GM12865 (cell line): ENCODE measurements around the gene GALNT10.
A peak's percentile ranks its signal among the peaks of the same experiment; 100 is the strongest.

ENCODE experiments used
- DNase-seq: peaks from one replicate; pipeline ENCODE4 v3.0.0; 2010; ENCODE audit warnings: low read depth
- H3K4me3 ChIP-seq: 2 replicates; pipeline ENCODE4 v1.5.1; 2011; ENCODE audit warnings: mild to moderate bottlenecking, low read depth, low read length, control low read depth
- TF ChIP-seq, protein P1 (sequence below): IDR thresholded peaks from 2 replicates; pipeline ENCODE4 v1.5.1; 2011; ENCODE audit warnings: low read length, control low read depth, low read depth, inconsistent platforms; ENCODE audit not compliant: insufficient read depth; ENCODE audit errors: missing control alignments

Gene GALNT10

DNA sequence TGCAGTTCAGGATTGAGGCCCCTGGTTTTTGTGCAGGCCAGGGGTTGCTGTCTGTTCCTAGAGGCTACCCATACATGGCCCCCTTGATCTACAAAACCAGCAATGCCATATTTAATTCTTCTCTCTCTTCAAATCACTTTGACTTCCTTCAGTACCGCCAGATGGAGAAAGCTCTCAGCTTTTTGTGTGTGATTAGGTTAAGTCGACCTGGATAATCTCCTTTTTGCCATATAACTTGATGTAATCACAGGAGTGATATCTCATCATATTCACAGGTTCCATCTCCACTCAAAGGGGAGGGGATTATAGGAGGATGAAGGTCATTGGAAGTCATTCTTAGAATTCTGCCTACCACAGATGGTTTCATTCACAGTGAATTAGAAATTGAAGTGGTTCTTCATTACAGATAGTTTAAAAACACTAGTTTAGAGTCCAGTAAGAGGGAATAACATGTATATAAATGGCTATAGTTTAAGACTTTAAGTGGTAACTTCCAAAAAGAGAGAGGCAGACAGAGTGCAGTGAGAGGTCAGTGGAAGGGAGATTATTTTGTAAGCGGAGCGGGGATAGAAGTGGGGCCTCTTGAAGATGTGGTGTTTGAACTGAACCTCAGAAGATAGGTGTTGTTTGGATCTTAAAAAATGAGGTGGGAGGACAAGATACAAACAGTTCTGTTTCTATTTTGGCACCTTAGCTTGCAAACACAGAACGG is 85.9 kb downstream of the GALNT10 start:
- DNase-seq: no peak
- TF ChIP-seq, protein P1, sequence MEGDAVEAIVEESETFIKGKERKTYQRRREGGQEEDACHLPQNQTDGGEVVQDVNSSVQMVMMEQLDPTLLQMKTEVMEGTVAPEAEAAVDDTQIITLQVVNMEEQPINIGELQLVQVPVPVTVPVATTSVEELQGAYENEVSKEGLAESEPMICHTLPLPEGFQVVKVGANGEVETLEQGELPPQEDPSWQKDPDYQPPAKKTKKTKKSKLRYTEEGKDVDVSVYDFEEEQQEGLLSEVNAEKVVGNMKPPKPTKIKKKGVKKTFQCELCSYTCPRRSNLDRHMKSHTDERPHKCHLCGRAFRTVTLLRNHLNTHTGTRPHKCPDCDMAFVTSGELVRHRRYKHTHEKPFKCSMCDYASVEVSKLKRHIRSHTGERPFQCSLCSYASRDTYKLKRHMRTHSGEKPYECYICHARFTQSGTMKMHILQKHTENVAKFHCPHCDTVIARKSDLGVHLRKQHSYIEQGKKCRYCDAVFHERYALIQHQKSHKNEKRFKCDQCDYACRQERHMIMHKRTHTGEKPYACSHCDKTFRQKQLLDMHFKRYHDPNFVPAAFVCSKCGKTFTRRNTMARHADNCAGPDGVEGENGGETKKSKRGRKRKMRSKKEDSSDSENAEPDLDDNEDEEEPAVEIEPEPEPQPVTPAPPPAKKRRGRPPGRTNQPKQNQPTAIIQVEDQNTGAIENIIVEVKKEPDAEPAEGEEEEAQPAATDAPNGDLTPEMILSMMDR: no peak
- H3K4me3 ChIP-seq: no peak overlapping the region

DNA sequence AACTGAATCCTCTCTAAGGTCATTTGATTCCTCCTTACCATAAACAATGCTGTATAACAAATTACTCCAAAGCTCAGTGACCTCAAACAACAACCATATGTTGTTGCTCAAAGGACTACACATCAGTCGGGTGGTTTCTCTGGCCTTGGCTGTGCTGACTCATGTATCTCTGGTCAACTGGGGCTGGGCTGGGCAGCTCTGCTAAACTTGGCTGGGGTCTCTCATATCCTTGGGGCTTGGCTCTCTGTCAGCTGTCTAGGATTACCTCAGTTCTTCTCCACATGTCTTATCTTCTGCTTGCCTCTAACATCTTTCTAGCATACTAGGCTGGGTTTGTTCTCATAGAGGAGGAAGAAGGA is 86.4 kb downstream of the GALNT10 start:
- DNase-seq: no peak
- TF ChIP-seq, protein P1: no peak
- H3K4me3 ChIP-seq: no peak overlapping the region

DNA sequence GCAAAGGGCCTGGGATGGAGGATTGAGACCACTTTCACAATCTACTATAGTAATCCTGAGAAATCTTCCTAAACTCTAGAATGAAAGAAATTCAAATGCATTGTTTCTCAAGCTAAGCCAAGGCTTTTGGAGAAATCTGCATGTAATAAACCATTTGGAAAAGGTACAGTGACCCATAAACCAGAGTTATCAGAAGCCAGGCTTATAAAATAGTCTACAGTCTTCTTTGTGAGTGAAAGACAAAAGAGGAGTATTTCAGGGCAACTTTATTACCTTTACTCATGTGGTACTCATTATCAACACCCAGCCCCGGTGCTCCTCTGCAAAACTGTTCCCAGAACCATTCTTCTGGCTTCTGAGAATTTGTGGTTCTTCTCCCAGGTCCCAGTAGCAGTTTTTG is 87.0 kb downstream of the GALNT10 start:
- TF ChIP-seq, protein P1: no peak
- no peak overlapping the region for H3K4me3 ChIP-seq
- DNase-seq: no peak

DNA sequence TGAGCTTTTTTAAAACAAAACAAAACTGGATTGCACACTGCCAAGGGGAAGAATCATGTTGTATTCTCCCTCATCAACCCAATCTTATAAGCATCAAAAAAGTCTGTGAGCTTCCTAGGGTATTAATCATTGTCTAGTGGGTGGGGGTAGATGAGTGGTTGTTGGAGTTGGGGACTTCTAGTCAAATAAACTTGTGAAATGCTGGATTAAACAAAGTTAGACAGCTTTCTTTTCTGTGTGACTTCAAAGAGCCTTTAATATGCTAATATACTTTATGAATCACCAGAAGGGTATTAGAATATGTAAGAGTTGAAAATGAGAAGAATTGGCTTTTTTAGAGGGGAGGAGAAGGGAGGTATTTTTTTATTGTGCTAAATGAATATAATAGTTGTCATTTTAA is 87.7 kb downstream of the GALNT10 start:
- no peak overlapping the region for H3K4me3 ChIP-seq
- no peak for DNase-seq
- TF ChIP-seq, protein P1: no peak

DNA sequence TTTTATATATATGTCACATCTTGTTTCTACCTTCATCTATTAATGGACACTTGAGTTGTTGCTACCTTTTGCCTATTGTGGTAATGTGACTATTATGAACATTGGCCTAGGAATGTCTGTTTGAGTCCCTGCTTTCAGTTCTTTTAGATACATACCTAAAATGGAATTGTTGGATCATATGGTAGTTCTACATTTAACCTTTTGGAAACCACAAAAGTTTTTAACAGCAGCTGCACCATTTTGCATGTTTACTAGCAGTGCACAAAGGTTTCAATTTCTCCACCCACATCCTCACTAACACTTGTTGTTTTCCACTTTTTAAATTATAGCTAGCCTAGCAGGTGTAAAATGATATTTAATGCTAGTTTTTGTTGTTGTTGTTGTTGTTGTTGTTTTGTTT is 88.4 kb downstream of the GALNT10 start:
- no peak overlapping the region for H3K4me3 ChIP-seq
- DNase-seq: peak; percentile 65
- TF ChIP-seq, protein P1: no peak

DNA sequence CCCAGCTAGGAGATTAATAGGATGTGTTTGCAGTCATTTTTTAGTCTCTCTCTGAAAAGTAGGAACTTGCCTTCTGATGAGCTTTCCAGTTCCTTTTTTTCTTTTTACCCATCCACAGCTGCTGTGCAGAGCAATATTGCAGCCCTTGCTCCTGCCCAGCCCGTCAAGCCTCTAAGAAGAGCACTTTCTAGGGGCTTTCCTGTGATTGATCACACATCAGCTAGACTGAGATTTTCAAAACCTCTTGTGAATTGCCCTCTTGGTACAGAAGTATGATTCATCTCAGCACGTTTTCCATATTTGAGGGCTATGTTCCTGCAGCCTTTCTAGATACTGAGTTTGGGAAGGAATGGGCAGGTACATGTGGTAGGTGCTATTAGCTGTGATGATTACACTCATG is 93.9 kb downstream of the GALNT10 start:
- TF ChIP-seq, protein P1: no peak
- DNase-seq: peak; percentile 81
- no peak overlapping the region for H3K4me3 ChIP-seq
